GM19438 (cell line): ENCODE measurements around the gene KRT2.

ENCODE experiments used
- ATAC-seq: cut with Tn5 transposase; IDR thresholded peaks from one replicate; pipeline ENCODE4 v1.9.1; 2021; ENCODE audit warnings: low read depth; ENCODE audit not compliant: unreplicated experiment

KRT2 gene

DNA sequence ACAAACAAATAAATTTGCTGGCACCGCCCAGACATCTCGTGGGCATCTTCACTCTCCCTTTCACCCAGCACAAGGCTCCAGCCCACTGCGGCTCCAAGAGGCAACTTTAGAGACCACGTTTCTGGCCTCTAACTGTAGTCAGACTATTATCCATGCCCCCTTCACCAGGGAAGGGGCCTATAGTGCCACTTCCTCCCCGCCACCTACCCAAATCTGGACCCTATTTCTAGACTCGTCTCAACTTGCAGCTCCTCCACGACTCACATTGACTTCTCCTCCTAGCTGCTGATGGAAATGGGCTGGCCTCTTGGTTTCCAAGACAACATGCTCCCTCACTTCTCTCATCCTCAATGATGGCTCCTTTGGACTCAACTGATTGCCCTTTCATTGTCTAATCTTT, 15.9 kb upstream of the KRT2 start:
- ATAC-seq = no peak

DNA sequence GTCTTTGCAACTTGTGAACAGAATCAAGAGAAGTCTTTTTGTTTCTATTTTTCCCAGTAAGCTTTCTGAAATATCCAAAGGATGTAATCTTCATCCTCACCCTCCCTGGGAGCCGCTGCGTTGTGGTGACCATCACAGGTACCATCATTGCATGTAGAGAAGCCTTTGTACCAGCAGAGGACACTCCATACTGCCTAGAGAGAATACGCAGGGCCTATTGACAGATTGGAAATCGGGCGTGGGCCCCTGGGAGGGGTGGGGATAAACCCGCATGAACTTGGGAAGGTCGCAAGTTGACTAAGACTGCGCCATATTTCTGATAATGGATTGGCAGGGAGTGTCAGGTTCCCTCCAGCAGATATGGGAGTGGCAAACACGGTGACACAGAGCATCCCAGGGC, 15.5 kb upstream of the KRT2 start:
- no peak for ATAC-seq

DNA sequence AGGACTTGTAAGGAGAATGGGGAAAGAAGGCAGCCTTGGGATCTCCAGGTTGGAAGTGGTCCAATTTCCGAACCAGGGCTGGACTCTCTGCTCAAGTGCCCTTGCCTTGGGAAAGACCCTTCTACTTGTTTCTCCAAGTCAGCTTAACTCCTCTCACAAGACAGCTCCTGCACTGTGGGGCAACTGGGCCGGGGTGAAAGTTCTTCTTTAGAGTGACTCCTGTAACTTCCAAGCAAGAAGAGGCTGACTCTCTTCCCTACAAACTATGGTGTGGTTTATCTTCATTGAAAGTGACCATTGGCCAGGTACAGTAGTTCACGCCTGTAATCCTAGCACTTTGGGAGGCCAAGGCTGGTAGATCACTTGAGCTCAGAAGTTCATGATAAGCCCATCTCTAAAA, 14.5 kb upstream of the KRT2 start:
- ATAC-seq = no peak

GRCh38 chr12:52663420-52663819, 11.4 kb upstream of the KRT2 start:
- ATAC-seq = no peak

- no peak for ATAC-seq
These were observed 10.9 kb upstream of the KRT2 start for GRCh38 chr12:52662918-52663229.

DNA sequence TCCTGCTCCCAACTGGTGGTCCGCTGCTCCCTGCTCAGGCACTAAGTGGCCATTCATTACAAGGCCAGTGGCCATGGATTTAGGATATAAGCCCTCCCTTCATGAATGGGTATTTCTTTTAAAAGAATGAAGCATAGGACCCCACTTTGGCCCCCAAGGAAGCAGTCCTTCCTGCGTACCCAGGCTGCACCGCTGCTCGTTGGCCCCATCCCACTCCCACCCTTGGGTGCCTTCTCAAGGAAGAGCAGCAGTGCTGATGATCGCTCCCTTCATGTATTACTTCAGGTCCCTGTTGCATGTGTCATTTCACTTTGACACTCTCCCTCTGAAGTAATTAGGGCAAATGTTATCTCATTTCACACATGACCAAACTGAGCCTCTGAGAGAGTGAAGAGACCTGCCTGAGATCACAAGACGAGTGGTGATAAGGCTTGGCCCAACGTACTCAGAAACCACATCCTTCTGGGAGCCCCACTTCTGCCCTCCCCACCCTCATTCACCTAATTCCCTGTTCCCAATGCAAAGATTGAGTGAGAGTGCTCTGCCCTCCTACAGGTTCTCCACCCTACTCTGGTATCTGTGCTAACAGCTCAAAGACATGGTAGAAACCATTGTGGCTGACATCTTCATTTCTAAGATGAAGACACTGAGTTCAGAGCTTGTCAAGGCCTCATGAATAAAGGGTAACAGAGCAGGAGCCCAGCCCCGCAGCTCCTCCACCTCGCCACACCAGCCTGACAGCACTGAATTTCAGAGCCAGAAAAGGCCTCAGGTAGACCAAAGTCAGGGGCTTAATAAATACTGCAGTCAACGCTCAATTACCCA, 10.3 kb upstream of the KRT2 start:
- ATAC-seq = no peak

DNA sequence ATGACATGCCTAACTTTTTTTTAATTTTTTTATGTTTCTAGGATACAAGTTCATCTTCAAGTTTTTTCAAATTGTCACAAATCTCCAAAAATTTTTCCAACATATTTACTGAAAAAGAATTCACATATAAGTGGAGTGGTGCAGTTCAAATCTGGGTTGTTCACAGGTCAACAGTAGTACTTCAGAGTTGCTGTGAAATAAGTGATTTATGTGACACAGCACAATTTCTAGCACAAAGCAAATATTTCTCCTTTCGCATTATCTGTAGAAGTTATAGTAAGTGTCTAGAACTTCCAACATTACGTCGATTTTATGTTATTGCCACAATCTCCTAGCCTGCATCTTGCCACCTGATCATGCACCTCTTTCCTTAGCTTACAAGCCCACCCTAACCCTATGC, 9.7 kb upstream of the KRT2 start:
- no peak for ATAC-seq

DNA sequence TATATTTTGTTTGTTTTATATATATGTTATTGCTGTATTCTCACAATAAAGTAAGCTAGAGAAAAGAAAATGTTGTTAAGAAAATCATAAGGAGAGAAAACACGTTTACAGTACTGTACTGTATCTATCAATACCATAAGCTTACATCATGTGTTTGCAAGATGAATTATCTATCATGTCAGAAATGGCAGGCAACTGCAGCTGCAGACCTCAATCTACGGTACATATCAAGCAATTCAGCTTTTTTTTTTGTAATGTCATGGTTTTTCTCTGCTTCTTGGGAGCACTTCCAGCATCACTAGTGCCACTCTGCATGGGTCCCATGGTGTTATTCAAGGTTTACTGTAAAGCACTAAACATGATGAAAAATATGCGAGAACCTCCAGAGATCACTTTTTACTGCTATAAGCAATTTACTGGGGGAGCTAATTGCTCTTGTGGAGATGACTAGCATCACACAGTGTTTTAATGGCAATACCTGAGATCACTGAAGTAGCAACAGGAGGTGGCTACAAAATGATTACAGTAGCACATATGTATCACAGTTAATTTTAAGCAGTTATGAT, 9.0 kb upstream of the KRT2 start:
- no peak for ATAC-seq

DNA sequence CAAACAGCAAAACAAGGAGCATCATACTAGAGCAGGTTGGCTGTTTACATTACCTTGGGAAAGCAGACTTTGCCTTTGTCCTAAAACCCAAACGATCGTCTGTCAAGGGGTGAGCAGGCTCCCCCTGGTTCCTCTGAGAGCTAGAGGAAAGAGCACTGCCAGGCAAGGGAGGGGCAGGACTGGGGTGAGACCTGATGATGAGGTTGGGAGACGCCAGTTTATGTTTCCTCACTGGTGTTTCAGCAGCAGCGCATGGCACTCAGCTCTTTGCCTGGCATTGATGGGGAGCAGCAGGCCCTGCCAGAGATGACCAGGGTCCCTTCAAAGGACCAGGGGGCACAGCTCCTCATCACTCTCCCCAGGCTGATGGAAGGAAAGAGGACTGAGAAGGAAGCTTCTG, 7.9 kb upstream of the KRT2 start:
- ATAC-seq = no peak

- no peak for ATAC-seq
These were observed 7.4 kb upstream of the KRT2 start for GRCh38 chr12:52659395-52659794.

DNA sequence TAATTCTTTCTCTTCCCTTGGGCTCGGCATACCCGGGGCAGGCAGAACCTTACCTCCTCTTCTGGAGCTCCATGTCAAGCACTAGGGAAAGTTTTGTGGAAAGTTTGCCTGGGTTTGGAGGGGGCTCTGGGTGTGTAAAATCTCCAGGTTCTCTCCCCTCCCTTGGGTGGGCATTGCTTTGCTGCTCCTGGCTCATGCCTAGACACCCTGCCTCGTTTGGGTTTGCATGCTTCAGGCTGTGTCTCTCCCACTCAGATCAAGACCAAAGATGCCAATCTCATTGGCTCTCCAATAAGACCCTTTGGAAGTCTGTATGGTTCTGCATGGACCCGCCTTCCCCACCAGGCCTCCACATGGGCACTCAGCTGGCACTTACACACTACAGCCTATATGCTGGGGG, 6.2 kb upstream of the KRT2 start:
- no peak for ATAC-seq

GRCh38 chr12:52657250-52657902, 5.4 kb upstream of the KRT2 start:
- ATAC-seq = no peak

DNA sequence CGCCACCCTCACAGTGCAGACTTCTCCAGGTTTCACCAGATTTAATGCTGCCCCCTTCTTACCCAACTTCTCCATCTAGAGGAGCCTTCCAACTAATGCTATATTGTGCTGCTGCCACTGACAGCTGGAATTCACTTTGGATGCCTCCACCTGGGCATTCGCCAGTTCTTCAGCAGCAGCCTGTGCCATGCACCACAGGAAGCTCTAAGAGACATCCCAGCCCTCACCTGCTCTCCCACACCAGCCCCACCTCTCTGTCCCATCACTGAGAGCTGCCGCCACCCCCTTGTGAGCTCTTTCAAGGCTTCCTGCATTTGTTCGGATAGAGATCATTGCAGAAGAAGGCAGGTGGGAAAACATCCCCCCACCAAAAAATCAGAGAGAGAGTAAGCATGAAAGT, 4.6 kb upstream of the KRT2 start:
- ATAC-seq = no peak

DNA sequence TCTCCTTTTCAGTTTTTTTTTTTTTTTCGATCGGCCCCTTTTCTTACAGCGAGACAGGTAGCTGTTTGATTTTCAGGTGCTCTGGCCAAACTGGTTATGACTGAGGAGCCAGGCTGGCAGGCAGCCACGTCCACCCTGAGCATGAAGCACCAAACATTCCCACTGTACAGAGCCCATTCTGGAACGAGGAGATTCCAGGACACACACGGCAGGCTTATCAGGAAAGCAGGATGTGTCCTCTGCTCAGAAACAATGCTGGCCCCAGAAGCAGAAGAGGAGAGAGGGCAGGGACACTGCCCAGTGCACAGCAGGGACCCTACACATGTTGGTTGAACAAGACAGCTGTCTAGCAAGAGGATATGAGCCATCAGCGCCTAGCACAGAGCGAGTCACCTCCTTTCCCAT, 3.7 kb upstream of the KRT2 start:
- no peak for ATAC-seq

GRCh38 chr12:52655251-52655650, 3.2 kb upstream of the KRT2 start:
- no peak for ATAC-seq

DNA sequence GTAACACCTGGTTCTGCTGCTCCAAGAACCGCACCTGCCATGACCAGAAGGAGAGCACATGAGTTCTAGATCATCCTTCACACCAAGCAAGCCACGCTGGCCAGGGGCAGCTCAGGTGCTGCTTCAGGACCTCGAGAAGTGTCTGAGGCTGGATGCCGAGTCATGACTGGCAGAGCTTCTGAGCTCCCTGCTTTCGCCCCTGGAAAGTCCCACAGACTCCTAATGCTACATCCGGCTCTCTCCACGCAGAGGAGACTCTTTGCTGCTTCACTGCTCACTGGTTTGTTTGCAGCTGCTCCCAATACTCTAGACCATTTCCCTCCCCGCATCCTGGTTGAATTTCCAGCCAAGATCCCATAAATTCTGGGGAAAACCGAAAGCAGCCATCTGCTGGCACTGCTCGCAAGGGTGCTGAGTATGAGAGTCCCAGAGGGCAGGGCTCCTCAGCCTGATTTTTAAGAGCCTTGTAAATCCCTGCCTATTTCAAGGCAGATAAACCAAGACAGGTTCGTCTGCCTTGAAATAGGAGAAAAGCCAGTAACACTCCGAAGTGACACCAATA, 1.4 kb downstream of the KRT2 start:
- ATAC-seq = no peak

- no peak for ATAC-seq
These were observed 2.9 kb downstream of the KRT2 start for GRCh38 chr12:52649066-52649465.

GRCh38 chr12:52648012-52648550, 3.9 kb downstream of the KRT2 start:
- no peak for ATAC-seq

GRCh38 chr12:52647601-52648000, 4.4 kb downstream of the KRT2 start:
- no peak for ATAC-seq

DNA sequence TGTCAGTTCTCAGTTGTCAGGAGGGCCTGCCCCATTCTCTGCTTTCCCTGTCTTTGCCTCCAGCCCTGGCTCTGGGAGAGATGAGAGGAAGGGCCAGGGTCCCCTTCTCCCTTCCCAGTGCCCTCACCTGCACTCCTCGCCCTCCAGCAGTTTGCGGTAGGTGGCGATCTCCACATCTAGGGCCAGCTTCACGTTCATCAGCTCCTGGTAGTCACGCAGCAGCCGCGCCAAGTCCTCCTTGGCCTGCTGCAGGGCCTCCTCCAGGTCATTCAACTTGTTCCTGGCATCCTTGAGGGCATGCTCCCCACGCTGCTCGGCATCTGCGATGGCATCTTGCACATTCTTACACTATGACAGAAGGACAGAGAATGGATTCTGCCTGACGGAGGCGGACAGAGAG, 5.4 kb downstream of the KRT2 start:
- ATAC-seq = no peak

- no peak for ATAC-seq
These were observed 6.0 kb downstream of the KRT2 start for GRCh38 chr12:52645982-52646381.
